ENCODE results near the gene CES1.

DNA sequence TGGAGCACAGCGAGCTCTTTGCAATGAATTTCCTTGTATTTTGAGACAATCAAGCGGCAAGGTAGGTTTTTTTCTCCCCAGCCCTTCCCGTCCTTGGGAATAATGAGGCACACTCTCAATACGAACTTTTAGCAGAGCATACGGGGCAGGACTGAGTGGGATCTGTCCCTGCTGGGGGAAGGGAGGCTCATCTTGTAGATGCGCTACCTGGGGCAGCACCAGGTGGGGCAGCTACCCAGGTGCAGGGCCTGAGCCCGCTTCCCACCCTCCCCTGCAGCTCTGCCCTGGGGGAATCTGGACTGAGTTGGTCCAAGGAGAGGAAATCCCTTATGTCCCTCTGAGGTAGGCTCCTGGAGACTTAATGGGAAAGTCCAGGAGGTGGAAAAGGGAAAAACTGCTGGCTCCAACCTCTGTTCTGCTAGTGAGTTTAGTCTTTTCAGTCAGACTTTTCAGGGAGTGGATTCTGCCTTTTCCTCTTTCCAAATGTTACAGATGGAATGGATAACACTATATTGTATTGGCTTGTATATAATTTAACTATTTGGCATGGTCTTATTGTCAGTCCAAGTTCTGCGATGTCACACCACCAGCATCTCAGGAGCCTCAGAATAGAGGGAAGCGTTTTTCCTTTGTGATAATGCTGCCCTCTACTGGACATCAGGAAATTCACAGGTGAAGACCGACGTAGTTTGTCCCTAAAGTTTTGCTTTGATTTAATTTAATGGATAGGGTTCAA is 9.6 kb upstream of the CES1 start:
- TF ChIP-seq, protein P1, sequence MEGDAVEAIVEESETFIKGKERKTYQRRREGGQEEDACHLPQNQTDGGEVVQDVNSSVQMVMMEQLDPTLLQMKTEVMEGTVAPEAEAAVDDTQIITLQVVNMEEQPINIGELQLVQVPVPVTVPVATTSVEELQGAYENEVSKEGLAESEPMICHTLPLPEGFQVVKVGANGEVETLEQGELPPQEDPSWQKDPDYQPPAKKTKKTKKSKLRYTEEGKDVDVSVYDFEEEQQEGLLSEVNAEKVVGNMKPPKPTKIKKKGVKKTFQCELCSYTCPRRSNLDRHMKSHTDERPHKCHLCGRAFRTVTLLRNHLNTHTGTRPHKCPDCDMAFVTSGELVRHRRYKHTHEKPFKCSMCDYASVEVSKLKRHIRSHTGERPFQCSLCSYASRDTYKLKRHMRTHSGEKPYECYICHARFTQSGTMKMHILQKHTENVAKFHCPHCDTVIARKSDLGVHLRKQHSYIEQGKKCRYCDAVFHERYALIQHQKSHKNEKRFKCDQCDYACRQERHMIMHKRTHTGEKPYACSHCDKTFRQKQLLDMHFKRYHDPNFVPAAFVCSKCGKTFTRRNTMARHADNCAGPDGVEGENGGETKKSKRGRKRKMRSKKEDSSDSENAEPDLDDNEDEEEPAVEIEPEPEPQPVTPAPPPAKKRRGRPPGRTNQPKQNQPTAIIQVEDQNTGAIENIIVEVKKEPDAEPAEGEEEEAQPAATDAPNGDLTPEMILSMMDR (IDR thresholded peaks at IDR 0.05), result peak; percentile 30 to 78 (median 72)
- TF ChIP-seq POLR2A (IDR thresholded peaks at IDR 0.05), result no peak

All from Peyer's patch (tissue), 4 donors.